DMS153 (cell line): Measurements from ENCODE around the gene KCNA2.

Experiments
- DNase-seq: peaks from one replicate; lab custom pipeline; 2025; lab: John Stamatoyannopoulos, UW

Gene KCNA2

DNA sequence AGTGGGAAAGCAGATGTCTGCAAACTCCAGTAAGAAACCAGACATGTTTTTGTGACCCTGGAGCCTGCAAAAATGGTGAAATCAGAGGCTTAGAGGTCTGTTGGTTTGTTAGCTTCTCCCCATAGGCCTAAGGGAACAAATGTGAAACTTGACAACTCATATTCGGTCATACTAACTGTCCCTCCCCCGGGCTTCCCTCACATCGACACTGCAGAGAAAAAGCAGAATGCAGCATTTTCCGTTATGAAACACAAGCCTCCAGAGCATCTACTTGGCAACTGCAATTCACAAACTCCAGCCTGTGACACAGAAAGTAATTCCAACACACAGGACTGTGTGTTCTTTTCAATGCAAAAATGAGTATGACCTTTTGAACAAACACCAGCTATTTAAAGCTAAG is 3.7 kb downstream of the KCNA2 start:
- no peak for DNase-seq

- DNase-seq, result no peak
Measured at GRCh38 chr1:110601332-110601731, 4.8 kb downstream of the KCNA2 start.

DNA sequence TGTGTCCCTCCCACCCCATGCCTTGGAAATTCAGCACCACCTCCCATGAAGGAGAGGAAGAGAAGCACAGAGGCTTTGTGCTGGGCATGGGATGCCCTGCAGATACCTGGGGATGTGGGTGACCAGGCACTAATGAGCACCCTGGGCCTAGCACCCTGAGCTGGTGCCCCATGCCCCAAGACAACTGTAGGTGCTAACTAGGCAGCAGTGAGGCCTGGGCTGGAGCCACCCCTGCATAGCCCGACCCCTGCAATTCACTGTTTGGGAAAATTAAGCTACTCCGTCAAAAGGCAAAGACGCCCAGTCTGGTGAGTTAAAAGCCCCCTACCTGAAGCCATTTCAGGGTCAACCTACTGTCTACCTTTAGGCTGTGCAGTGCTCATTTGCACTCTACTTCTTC is 5.4 kb downstream of the KCNA2 start:
- no peak for DNase-seq

DNA sequence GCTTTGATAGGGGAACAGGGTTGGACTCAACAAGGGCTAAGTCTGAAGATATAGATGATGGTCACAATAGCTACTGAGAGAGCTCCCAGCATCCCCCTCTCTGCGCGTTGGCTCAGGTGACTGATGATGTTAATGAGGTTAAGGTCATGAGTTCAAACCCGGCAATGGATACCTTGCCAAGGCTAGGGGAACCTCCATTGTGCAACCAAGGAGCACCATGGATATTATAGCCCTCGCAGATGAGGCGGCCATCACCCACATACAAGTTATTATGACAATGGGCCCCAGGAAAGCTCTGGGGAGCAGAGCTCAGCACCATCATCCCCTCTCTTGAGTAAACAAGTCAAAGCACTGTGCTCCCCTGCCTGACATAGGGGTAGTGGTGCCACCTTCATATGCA is 8.2 kb downstream of the KCNA2 start:
- DNase-seq, result no peak

DNA sequence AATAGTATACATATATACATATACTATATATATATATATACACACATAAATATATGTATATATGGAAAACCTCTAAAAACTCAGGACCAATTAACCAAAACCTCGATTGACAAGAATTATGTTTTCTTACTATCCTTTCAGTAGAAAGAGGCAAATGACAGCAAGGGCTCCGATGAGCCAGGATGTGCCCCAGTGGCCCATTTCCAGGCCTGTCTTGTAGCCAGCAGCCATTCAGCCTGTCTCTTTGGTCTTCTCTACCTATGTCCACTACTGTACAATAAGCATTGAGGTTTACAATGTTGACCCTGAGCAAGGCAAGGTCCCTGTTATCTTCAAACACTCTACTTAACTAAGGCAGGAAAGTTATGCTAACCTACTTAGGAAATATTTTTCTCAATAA is 9.8 kb downstream of the KCNA2 start:
- DNase-seq, result no peak

DNA sequence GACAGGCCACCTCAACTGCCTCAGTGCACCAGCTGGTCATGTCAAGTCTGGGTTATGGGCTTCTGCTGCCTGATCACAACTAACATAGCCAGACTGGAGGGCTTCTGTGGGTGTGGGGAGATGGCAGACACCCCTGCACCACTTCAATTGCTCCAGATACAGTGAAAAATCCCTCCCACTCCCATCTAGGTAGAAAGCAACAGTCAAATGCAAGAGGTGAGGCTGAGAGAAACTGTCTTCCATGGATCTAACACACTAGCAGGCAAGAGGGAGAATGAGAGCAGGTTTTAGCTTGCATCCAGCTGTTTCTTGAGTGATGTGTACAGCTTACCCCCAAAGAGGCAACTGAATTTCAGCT is 10.8 kb downstream of the KCNA2 start:
- DNase-seq, result no peak

GRCh38 chr1:110594456-110595352 is 11.5 kb downstream of the KCNA2 start:
- DNase-seq, result no peak

- DNase-seq, result no peak
Measured at GRCh38 chr1:110593902-110594301, 12.3 kb downstream of the KCNA2 start.

DNA sequence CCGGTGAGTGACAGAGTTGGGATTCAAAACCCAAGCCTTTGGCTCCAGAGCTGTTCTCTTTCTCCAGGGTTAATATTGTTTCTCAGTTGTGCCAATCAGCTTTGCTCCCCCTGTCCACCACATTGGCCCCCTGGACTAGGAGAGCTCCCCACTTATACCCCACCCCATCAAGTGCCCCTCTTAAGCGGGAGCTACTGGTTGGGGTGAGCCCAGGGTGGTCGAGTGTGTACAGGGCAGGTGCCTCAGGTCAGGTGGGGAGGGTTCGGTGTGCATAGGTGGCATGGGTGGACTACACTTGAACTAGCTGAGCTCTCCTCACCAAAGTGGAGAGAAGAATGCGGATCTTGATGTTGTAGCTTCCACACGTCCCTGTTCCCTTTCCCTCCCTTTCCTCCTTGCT is 14.2 kb downstream of the KCNA2 start:
- DNase-seq, result no peak

DNA sequence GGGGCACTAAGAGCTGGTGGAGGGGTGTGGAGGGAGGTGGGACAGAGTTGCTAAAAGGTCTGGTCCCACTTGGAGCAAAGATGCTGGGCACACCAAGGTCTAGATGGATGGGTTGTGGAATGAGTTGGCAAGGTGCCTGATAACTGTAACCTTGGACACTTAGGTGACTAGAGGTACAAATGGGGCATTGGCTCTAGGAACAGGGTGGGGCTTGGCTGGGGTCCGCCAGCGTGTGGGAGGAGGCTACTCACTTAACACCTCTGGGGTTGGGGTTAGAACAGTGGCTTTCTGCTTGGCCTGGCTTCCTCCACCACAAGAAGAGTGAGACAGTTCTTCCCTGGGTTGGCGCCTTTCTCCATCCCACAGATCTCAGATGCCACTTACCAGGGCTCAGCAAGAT is 17.2 kb downstream of the KCNA2 start:
- no peak for DNase-seq

- no peak for DNase-seq
Measured at GRCh38 chr1:110588486-110588885, 17.7 kb downstream of the KCNA2 start.

DNA sequence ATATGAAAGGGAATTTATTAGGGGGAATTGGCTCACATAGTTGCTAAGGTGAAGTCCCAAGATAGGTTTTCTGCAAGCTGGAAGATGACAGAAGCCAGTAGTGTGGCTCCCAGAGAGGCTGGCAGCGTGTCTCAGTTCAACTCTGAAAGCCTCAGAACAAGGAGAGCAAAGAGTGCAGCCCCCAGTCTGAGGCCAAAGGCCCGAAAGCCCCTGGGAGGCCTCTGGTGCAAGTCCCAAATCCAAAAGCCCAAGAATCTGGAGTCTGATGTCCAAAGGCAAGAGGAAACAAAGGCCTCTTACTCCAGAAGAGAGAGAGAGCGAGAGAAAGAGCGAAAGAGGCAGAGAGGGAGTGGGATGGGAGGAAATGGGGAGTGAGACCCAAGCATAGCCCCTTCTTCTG is 18.3 kb downstream of the KCNA2 start:
- no peak for DNase-seq

GRCh38 chr1:110585481-110585880 is 20.7 kb downstream of the KCNA2 start:
- DNase-seq, result no peak

- no peak for DNase-seq
Measured at GRCh38 chr1:110584045-110584444, 22.1 kb downstream of the KCNA2 start.

- DNase-seq, result no peak
Measured at GRCh38 chr1:110583505-110583904, 22.7 kb downstream of the KCNA2 start.

GRCh38 chr1:110582378-110582777 is 23.8 kb downstream of the KCNA2 start:
- DNase-seq, result no peak

- no peak for DNase-seq
Measured at GRCh38 chr1:110581682-110582145, 24.4 kb downstream of the KCNA2 start.

DNA sequence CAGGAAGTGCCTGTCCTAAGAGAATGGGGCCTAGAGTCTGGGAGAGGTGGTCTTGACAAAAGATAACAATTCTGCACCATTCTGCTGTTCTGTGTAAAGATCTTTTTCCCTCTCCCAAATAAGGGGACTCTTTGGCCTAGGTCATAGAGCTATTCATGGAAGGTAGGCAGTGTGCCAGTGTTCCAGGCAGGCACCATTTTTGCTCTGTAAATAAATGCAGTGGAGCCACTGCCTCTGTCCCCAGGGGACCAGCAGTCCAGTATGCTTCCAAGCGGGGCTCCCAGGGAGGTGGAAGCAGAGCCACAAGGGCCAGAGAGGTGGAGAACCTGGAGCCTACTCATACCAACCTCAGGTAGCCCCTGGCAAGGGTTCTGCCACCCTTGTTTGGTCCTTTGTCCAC is 25.9 kb downstream of the KCNA2 start:
- no peak for DNase-seq

GRCh38 chr1:110579460-110579859 is 26.7 kb downstream of the KCNA2 start:
- DNase-seq, result no peak

GRCh38 chr1:110576441-110576840 is 29.7 kb downstream of the KCNA2 start:
- no peak for DNase-seq

- DNase-seq, result no peak
Measured at GRCh38 chr1:110573314-110573713, 32.8 kb downstream of the KCNA2 start.

GRCh38 chr1:110572751-110573150 is 33.4 kb downstream of the KCNA2 start:
- no peak for DNase-seq

GRCh38 chr1:110570901-110571300 is 35.3 kb downstream of the KCNA2 start:
- DNase-seq, result no peak

DNA sequence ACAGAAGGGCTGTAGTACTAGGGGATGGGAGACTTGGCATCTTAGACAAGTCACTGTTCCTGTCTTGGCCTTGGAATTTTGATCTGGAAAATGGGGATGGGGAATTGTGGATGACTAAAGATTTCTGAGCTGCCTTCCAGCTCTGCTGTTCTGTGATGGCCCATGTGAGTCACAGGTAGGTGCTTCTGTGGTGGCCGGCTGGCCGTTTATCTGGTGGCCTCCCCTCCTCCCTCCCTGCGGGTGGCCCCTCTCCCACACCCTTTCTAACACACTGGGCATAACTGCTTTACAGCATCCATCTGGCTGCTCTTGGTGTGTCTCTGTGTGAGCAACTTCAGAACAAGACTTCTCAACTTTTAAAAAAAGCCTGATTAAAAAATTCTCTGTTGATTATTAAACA is 35.9 kb downstream of the KCNA2 start:
- DNase-seq, result no peak
